Stomach (tissue), 9 donors: ENCODE results near the gene KCNA2. TPM values are rescaled to one million over a fixed set of nuclear protein-coding genes. Genes with fewer than 3 reads are reported as not detected.

Experiments used
- DNase-seq, 2 donors: peaks; one replicate each; pipeline versions ENCODE4 v3.0.0 to v3.0.0-alpha.2; 2013 to 2019
- H3K27ac ChIP-seq, 5 donors: fragments of 200-600 bp in 4 of 5; sonication (generic) in 4 of 5; one replicate each; pipeline ENCODE4 v1.5.1; 2013 to 2019; ENCODE audit warnings: mild to moderate bottlenecking in 1 of 5, moderate library complexity in 1 of 5
- H3K27me3 ChIP-seq, 3 donors: fragments of 200-600 bp; sonication (generic); one replicate each; pipeline ENCODE4 v1.5.1; 2017 to 2019; ENCODE audit warnings: mixed run types in 1 of 3
- H3K36me3 ChIP-seq, 4 donors: fragments of 200-600 bp; sonication (generic); 1 replicate in 3 of 4; 2 replicates in 1 of 4; pipeline ENCODE4 v1.5.1; 2016 to 2019
- H3K4me1 ChIP-seq, 4 donors: fragments of 200-600 bp; sonication (generic); one replicate each; pipeline ENCODE4 v1.5.1; 2016 to 2019
- H3K4me3 ChIP-seq, 4 donors: fragments of 200-600 bp; sonication (generic) in 3 of 4; one replicate each; pipeline ENCODE4 v1.5.1; 2016 to 2019; ENCODE audit warnings: mild to moderate bottlenecking in 1 of 4
- H3K9me3 ChIP-seq, 4 donors: fragments of 200-600 bp; sonication (generic); one replicate each; pipeline ENCODE4 v1.5.1; 2016 to 2019
- EP300 ChIP-seq: sonication (generic); formaldehyde crosslinking; IDR thresholded peaks from one replicate; pipeline ENCODE4 v1.6.1; 2017; ENCODE audit warnings: antibody characterized with exemption
- POLR2A ChIP-seq, 4 donors: fragments of 450-650 bp; IDR thresholded peaks; one replicate each; pipeline ENCODE4 v1.6.1; 2016; ENCODE audit warnings: antibody characterized with exemption in 4 of 4, control low read depth in 2 of 4, mild to moderate bottlenecking in 1 of 4, moderate library complexity in 1 of 4
- POLR2AphosphoS5 ChIP-seq, 3 donors: sonication (generic); formaldehyde crosslinking; IDR thresholded peaks; one replicate each; pipeline ENCODE4 v1.6.1; 2016; ENCODE audit warnings: antibody characterized with exemption in 3 of 3
- WGBS, 5 donors: extraction: QIAGEN DNeasy Blood & Tissue Kit in 3 of 5; methylation state at CpG; one replicate each; pipeline versions ENCODE4 v1.1.5 to v1.1.7; 2013 to 2018; 5-methylcytosine and 5-hydroxymethylcytosine counted together
- intact Hi-C: fragments of 100-400 bp; cut with DNase I; formaldehyde crosslinking; loops from one replicate; pipeline ENCODE4 v1.15.1; 2023; ENCODE audit warnings: low total_unique reads
- polyA plus RNA-seq, 3 donors: library from polyadenylated mRNA; stranded (reverse); fragments of 200-250 nt; gene quantifications; one replicate each; pipeline ENCODE4 v1.2.3, GENCODE V29; 2013
- total RNA-seq, 5 donors: library from RNA; depleted of rRNA; stranded (reverse); fragments of >200 nt; gene quantifications; one replicate each; pipeline versions ENCODE4 v1.1.0 to v1.2.3, GENCODE V29; 2014 to 2016
- TF ChIP-seq, protein P1 (sequence below), 7 experiments: fragments of 450-650 bp in 4 of 7; fragments of 200-600 bp in 3 of 7; sonication (generic) in 3 of 7; IDR thresholded peaks; one replicate each; pipeline ENCODE4 v1.5.1; 2016 to 2019; ENCODE audit warnings: antibody characterized with exemption in 7 of 7, control low read depth in 2 of 7, mild to moderate bottlenecking in 1 of 7
- donor health status: healthy with polysubstance abuse.
- donor health status: Bipolar disorder and iron deficiency.
- donor health status: healthy.

KCNA2 gene
- total and polyA plus RNA-seq, 8 donors = under 0.01 to 42.0 (median 0.87) TPM; not detected in 3

DNA sequence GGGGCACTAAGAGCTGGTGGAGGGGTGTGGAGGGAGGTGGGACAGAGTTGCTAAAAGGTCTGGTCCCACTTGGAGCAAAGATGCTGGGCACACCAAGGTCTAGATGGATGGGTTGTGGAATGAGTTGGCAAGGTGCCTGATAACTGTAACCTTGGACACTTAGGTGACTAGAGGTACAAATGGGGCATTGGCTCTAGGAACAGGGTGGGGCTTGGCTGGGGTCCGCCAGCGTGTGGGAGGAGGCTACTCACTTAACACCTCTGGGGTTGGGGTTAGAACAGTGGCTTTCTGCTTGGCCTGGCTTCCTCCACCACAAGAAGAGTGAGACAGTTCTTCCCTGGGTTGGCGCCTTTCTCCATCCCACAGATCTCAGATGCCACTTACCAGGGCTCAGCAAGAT lies 17.2 kb downstream of the KCNA2 start:
- WGBS, 5 donors = 72 to 93% (median 83%) methylated on average over 3 of the region's 3 CpGs
- Histone ChIP-seq H3K4me1 (no peaks in the 10 kb centered on the region), H3K27me3 (peaks cover 0 to 13% (median 0%) of the 10 kb centered on the region in 3 donors), H3K9me3 (no peaks in the 10 kb centered on the region), H3K4me3 (no peak overlapping the region), H3K27ac (no peak overlapping the region), H3K36me3 (no peaks in the 10 kb centered on the region)
- intact Hi-C loops = no loop called here
- DNase-seq = no peak
- TF ChIP-seq POLR2AphosphoS5 (IDR thresholded peaks at IDR 0.05) = no peak
- TF ChIP-seq, protein P1, sequence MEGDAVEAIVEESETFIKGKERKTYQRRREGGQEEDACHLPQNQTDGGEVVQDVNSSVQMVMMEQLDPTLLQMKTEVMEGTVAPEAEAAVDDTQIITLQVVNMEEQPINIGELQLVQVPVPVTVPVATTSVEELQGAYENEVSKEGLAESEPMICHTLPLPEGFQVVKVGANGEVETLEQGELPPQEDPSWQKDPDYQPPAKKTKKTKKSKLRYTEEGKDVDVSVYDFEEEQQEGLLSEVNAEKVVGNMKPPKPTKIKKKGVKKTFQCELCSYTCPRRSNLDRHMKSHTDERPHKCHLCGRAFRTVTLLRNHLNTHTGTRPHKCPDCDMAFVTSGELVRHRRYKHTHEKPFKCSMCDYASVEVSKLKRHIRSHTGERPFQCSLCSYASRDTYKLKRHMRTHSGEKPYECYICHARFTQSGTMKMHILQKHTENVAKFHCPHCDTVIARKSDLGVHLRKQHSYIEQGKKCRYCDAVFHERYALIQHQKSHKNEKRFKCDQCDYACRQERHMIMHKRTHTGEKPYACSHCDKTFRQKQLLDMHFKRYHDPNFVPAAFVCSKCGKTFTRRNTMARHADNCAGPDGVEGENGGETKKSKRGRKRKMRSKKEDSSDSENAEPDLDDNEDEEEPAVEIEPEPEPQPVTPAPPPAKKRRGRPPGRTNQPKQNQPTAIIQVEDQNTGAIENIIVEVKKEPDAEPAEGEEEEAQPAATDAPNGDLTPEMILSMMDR (IDR thresholded peaks at IDR 0.05) = no peak
- TF ChIP-seq EP300 = no peak
- no peak for TF ChIP-seq POLR2A (IDR thresholded peaks at IDR 0.05)

DNA sequence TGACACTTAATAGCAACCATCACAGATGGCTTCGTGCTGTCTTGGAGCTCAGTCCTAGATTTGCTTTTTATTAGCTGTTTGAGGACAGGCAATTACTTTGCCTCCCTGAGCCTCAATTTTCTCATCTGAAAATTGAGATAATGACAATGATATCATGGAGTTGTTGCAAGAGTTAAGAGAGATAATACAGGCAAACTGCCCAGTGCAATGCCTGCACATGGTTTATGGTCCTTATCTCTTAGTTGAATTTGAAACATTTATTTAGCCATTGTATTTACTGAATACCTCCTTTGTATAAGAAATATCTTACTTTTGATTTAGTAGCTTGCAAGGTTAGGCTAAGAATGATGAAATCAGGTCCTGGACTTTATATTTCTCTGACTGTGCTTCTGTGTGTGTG lies 17.7 kb downstream of the KCNA2 start:
- intact Hi-C loops = no loop called here

DNA sequence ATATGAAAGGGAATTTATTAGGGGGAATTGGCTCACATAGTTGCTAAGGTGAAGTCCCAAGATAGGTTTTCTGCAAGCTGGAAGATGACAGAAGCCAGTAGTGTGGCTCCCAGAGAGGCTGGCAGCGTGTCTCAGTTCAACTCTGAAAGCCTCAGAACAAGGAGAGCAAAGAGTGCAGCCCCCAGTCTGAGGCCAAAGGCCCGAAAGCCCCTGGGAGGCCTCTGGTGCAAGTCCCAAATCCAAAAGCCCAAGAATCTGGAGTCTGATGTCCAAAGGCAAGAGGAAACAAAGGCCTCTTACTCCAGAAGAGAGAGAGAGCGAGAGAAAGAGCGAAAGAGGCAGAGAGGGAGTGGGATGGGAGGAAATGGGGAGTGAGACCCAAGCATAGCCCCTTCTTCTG lies 18.3 kb downstream of the KCNA2 start:
- 81 to 90% (median 85%) methylated on average over 4 of the region's 4 CpGs for WGBS, 5 donors
- Histone ChIP-seq H3K36me3 (no peaks in the 10 kb centered on the region), H3K27me3 (peaks cover 0 to 13% (median 0%) of the 10 kb centered on the region in 3 donors), H3K4me1 (no peaks in the 10 kb centered on the region), H3K27ac (no peak overlapping the region), H3K9me3 (no peaks in the 10 kb centered on the region), H3K4me3 (no peak overlapping the region)
- no peak for TF ChIP-seq EP300
- no peak for TF ChIP-seq POLR2AphosphoS5 (IDR thresholded peaks at IDR 0.05)
- TF ChIP-seq, protein P1 (IDR thresholded peaks at IDR 0.05) = no peak
- TF ChIP-seq POLR2A (IDR thresholded peaks at IDR 0.05) = no peak
- no peak for DNase-seq
- intact Hi-C loops = no loop called here

More for the DNA sequence above, 17.7 kb downstream of the KCNA2 start:
- H3K27me3 ChIP-seq = peaks cover 0 to 13% (median 0%) of the 10 kb centered on the region in 3 donors
- H3K27ac ChIP-seq = no peak overlapping the region
- no peak for DNase-seq
- H3K4me3 ChIP-seq = no peak overlapping the region
- no peaks in the 10 kb centered on the region for H3K4me1 ChIP-seq
- H3K9me3 ChIP-seq = no peaks in the 10 kb centered on the region
- TF ChIP-seq POLR2AphosphoS5 (IDR thresholded peaks at IDR 0.05) = no peak
- no peak for TF ChIP-seq EP300
- TF ChIP-seq, protein P1 (IDR thresholded peaks at IDR 0.05) = no peak
- TF ChIP-seq POLR2A (IDR thresholded peaks at IDR 0.05) = no peak
- 46 to 76% (median 68%) methylated on average over 1 of the region's 1 CpG for WGBS, 5 donors
- H3K36me3 ChIP-seq = no peaks in the 10 kb centered on the region

DNA sequence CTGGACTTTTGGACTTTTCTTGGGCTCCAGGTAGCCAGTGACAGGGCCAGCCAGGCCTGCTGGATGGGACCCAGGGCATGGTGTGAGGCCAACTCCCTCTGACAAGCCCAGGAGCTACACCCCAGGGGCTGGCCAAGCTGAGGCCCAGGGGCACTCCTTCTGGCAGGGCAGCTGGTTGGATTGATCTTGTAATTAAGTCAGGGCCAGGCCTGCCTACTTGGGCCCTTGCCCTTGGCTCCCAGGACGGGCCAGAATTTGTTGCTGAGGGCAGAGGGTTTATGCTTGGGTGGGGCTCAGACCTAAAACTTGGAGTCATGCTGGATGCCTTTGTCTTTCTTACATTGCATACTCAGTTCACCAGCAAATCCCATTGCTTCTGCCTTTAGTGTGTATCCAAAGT lies 20.7 kb downstream of the KCNA2 start:
- peaks cover 0 to 5% (median 0%) of the 10 kb centered on the region in 3 donors for H3K27me3 ChIP-seq
- no peaks in the 10 kb centered on the region for H3K36me3 ChIP-seq
- WGBS, 5 donors = 31 to 67% (median 37%) methylated on average over 1 of the region's 1 CpG; no CpG with 5 or more reads in 1 of the 5 donors
- H3K4me3 ChIP-seq = no peak overlapping the region
- peaks cover 0 to 13% (median 5%) of the 10 kb centered on the region in 4 donors for H3K4me1 ChIP-seq
- H3K27ac ChIP-seq = no peak overlapping the region
- intact Hi-C loops = no loop called here
- H3K9me3 ChIP-seq = no peaks in the 10 kb centered on the region
- TF ChIP-seq EP300 (no peak), POLR2A (IDR thresholded peaks at IDR 0.05) (no peak), POLR2AphosphoS5 (IDR thresholded peaks at IDR 0.05) (no peak)
- TF ChIP-seq, protein P1 (IDR thresholded peaks at IDR 0.05) = no peak
- peak in 1 of 2 donors; percentile 26 for DNase-seq
